OCI-LY7 (cell line): ENCODE data around the gene ALK. TPM values are rescaled to one million over a fixed set of nuclear protein-coding genes. Genes with fewer than 3 reads are reported as not detected.

Experiments used
- BruUV-seq: library from RNA; stranded (reverse); fragments of 400-500 nt; replicated peaks from 2 replicates; lab custom pipeline; 2021; lab: Mats Ljungman, UMichigan
- CTCF ChIA-PET: fragments of 300-600 bp; sonication (Branson Sonifier 250); formaldehyde crosslinking; loops from one replicate; lab custom pipeline; 2022; ENCODE audit warnings: antibody characterized with exemption; ENCODE audit not compliant: unreplicated experiment; lab: Charles Lee
- POLR2A ChIA-PET: fragments of 300-600 bp; sonication (Branson Sonifier 250); formaldehyde crosslinking; loops from one replicate; lab custom pipeline; 2022; ENCODE audit warnings: antibody characterized with exemption; lab: Charles Lee
- DNase-seq: peaks from one replicate; pipeline ENCODE4 v3.0.0-alpha.2; 2015; ENCODE audit warnings: low spot score
- H2AFZ ChIP-seq: fragments of 200-600 bp; sonication (generic), shearing (Covaris generic); 2 replicates; pipeline ENCODE4 v1.6.1; 2014; ENCODE audit warnings: mild to moderate bottlenecking, antibody characterized with exemption, low read length, moderate library complexity
- H3K27ac ChIP-seq: fragments of 200-600 bp; sonication (generic); 2 replicates; pipeline ENCODE4 v1.5.1; 2014; ENCODE audit warnings: mixed run types, low read depth, mild to moderate bottlenecking, moderate library complexity, low read length, inconsistent platforms; ENCODE audit not compliant: poor library complexity, severe bottlenecking
- H3K36me3 ChIP-seq: fragments of 200-600 bp; sonication (generic); 2 replicates; pipeline ENCODE4 v1.6.1; 2014; ENCODE audit warnings: mild to moderate bottlenecking, antibody characterized with exemption, low read length, moderate library complexity, mixed read lengths; ENCODE audit not compliant: insufficient read depth
- H3K4me1 ChIP-seq: fragments of 200-600 bp; sonication (generic); 2 replicates; pipeline ENCODE4 v1.5.1; 2014; ENCODE audit warnings: mild to moderate bottlenecking, low read length; ENCODE audit not compliant: insufficient read depth, poor library complexity, severe bottlenecking
- H3K4me2 ChIP-seq: fragments of 200-600 bp; sonication (generic); 2 replicates; pipeline ENCODE4 v1.6.1; 2014; ENCODE audit warnings: mild to moderate bottlenecking, low read length
- H3K4me3 ChIP-seq: fragments of 200-600 bp; sonication (generic); 2 replicates; pipeline ENCODE4 v1.5.1; 2014; ENCODE audit warnings: mild to moderate bottlenecking, low read depth, low read length; ENCODE audit not compliant: poor library complexity, severe bottlenecking
- H3K79me2 ChIP-seq: fragments of 200-600 bp; sonication (generic); 2 replicates; pipeline ENCODE4 v1.6.1; 2016; ENCODE audit warnings: low read depth, mild to moderate bottlenecking, low read length, moderate library complexity, mixed read lengths; ENCODE audit not compliant: insufficient read depth
- H3K9me2 ChIP-seq: fragments of 200-600 bp; sonication (generic); 2 replicates; pipeline ENCODE4 v1.6.1; 2016; ENCODE audit warnings: mild to moderate bottlenecking, low read length, mixed read lengths; ENCODE audit not compliant: insufficient read depth
- H3K9me3 ChIP-seq: fragments of 200-600 bp; sonication (generic); 2 replicates; pipeline ENCODE4 v1.6.1; 2014; ENCODE audit warnings: mild to moderate bottlenecking, mixed run types, low read length, mixed read lengths
- H4K20me1 ChIP-seq: fragments of 200-600 bp; sonication (generic); 2 replicates; pipeline ENCODE4 v1.6.1; 2014; ENCODE audit warnings: mild to moderate bottlenecking, antibody characterized with exemption, low read length, moderate library complexity, mixed read lengths; ENCODE audit not compliant: insufficient read depth
- EZH2phosphoT487 ChIP-seq: fragments of 200-600 bp; sonication (generic); IDR thresholded peaks from 2 replicates; pipeline ENCODE4 v1.6.1; 2018; ENCODE audit warnings: low read depth, borderline replicate concordance, mild to moderate bottlenecking, mixed run types, antibody characterized with exemption, low read length, moderate library complexity, mixed read lengths
- intact Hi-C: fragments of 100-400 bp; cut with micrococcal nuclease; formaldehyde crosslinking; loops from one replicate; pipeline ENCODE4 v1.10.0; 2022; ENCODE audit not compliant: unreplicated experiment
- total RNA-seq, 2 experiments: library from RNA; depleted of rRNA in 1 of 2; stranded (reverse); fragments of >200 nt in 1 of 2; shearing (Covaris generic) in 1 of 2; gene quantifications; 2 replicates each; pipeline ENCODE4 v1.2.3, GENCODE V29; 2014 to 2022
- TF ChIP-seq, protein P1 (sequence below): fragments of 200-600 bp; sonication (generic); conservative IDR thresholded peaks from 2 replicates; pipeline ENCODE4 v1.5.1; 2014; ENCODE audit warnings: mild to moderate bottlenecking, antibody characterized with exemption, low read length, moderate library complexity, mixed read lengths

The ALK gene
- total RNA-seq, 2 experiments from 2014 or later, result 0.09 TPM; not detected in 1

DNA sequence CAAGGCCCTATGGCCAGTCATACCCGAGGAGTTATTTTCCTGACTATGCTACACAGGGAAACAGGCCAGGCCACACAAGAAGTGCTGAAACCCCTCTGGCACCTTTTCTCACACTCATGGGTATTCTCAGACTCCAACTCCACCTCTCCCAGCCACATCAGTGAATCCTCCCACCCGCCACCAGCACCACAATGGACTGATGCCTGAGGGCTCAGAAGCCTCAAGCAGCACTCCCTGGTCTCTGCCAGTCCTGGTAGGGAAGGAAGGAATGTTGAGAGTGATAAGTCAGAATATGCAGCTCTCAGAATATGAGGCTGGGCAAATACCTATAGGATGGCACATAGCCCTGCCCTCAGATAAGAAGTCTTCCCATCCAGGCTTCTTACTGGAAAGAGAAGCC is 391.1 kb downstream of the ALK start:
- no peak overlapping the region for H3K4me2 ChIP-seq
- H3K79me2 ChIP-seq, result no peaks in the 10 kb centered on the region
- ChIA-PET POLR2A (no interaction called here), CTCF (no interaction called here)
- H3K9me2 ChIP-seq, result no peaks in the 10 kb centered on the region
- TF ChIP-seq EZH2phosphoT487, result no peak
- TF ChIP-seq, protein P1, sequence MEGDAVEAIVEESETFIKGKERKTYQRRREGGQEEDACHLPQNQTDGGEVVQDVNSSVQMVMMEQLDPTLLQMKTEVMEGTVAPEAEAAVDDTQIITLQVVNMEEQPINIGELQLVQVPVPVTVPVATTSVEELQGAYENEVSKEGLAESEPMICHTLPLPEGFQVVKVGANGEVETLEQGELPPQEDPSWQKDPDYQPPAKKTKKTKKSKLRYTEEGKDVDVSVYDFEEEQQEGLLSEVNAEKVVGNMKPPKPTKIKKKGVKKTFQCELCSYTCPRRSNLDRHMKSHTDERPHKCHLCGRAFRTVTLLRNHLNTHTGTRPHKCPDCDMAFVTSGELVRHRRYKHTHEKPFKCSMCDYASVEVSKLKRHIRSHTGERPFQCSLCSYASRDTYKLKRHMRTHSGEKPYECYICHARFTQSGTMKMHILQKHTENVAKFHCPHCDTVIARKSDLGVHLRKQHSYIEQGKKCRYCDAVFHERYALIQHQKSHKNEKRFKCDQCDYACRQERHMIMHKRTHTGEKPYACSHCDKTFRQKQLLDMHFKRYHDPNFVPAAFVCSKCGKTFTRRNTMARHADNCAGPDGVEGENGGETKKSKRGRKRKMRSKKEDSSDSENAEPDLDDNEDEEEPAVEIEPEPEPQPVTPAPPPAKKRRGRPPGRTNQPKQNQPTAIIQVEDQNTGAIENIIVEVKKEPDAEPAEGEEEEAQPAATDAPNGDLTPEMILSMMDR, result no peak
- H3K36me3 ChIP-seq, result no peaks in the 10 kb centered on the region
- H4K20me1 ChIP-seq, result no peaks in the 10 kb centered on the region
- intact Hi-C loops, result no loop called here
- H3K4me1 ChIP-seq, result no peaks in the 10 kb centered on the region
- no peak overlapping the region for H2AFZ ChIP-seq
- DNase-seq, result no peak
- H3K4me3 ChIP-seq, result no peak overlapping the region
- H3K9me3 ChIP-seq, result no peaks in the 10 kb centered on the region
- no peak overlapping the region for H3K27ac ChIP-seq
- BruUV-seq, result no TSS peak

DNA sequence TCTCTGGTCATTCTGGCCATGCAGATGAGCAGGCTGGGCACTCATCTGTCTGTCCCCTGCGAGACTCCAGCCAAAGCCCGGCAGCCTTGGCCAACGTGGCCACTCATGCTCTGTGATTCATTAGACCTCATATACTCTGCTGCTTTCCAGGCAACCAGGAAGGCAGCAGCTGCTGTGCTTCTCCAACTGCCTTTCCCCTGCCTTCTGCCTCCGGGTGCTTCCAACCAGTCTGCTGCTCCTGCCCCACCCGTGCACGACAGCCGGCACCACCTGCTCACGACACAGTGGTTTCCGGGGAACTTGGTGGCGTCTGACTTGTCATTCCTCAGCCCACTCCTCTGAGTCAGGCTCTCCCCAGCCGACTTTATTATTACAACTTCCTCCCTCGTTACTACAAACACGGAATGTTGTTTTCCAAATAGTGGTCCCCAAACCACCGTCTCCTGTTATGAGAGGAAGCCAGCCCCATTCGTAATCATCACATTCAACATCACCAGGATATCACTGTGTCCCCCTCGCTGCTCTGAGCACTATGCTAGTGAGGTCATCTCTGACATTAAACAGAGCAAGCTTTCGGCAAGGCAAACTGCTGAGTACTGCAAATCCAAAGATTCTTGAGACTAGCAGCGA is 392.4 kb downstream of the ALK start:
- ChIA-PET CTCF (no interaction called here), POLR2A (no interaction called here)
- H3K36me3 ChIP-seq, result no peaks in the 10 kb centered on the region
- no peaks in the 10 kb centered on the region for H3K9me3 ChIP-seq
- TF ChIP-seq EZH2phosphoT487, result no peak
- TF ChIP-seq, protein P1, result no peak
- intact Hi-C loops, result no loop called here
- no peak overlapping the region for H2AFZ ChIP-seq
- no peaks in the 10 kb centered on the region for H4K20me1 ChIP-seq
- H3K4me3 ChIP-seq, result no peak overlapping the region
- H3K27ac ChIP-seq, result no peak overlapping the region
- H3K79me2 ChIP-seq, result no peaks in the 10 kb centered on the region
- no TSS peak for BruUV-seq
- no peak for DNase-seq
- H3K4me1 ChIP-seq, result no peaks in the 10 kb centered on the region
- no peak overlapping the region for H3K4me2 ChIP-seq
- no peaks in the 10 kb centered on the region for H3K9me2 ChIP-seq

DNA sequence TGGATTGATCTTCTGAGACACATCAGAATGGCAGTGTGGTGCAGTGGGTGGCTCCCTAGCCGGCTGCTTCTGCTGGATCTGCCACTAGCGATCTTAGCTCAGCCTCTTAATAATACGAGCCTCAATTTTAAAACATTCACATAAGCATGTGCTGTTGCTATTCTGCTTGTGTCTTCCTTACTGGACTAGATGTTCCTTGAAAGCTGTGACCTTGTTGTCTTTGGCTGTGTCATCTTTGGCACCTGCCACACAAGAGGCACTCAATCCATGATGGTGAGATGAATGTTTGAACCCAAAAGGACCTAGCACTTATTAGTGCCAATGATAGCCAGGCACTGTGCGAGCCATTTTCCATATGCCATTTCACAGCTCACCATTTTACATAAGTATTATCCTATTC is 393.0 kb downstream of the ALK start:
- H3K4me3 ChIP-seq, result no peak overlapping the region
- no peak for DNase-seq
- H3K4me1 ChIP-seq, result no peaks in the 10 kb centered on the region
- no peak overlapping the region for H2AFZ ChIP-seq
- no peak overlapping the region for H3K27ac ChIP-seq
- H3K4me2 ChIP-seq, result no peak overlapping the region
- no peaks in the 10 kb centered on the region for H3K9me3 ChIP-seq
- CTCF ChIA-PET, result no interaction called here
- no peaks in the 10 kb centered on the region for H3K9me2 ChIP-seq
- BruUV-seq, result no TSS peak
- H3K79me2 ChIP-seq, result no peaks in the 10 kb centered on the region
- TF ChIP-seq, protein P1, result no peak
- no peak for TF ChIP-seq EZH2phosphoT487
- POLR2A ChIA-PET, result no interaction called here
- intact Hi-C loops, result no loop called here
- H3K36me3 ChIP-seq, result no peaks in the 10 kb centered on the region
- H4K20me1 ChIP-seq, result no peaks in the 10 kb centered on the region
